HL-60 (cell line): ENCODE results near the gene GLI2.

Experiments
- DNase-seq, 2 experiments: peaks; one replicate each; pipeline ENCODE4 v3.0.0-alpha.2; 2010 to 2020; ENCODE audit warnings: low read depth in 1 of 2, low spot score in 1 of 2
- H3K27ac ChIP-seq: fragments of 250-450 bp; sonication (Bioruptor Pico); replicated peaks from 2 replicates; pipeline ENCODE4 v1.5.1; 2020; ENCODE audit warnings: mild to moderate bottlenecking, moderate library complexity
- H3K27me3 ChIP-seq: fragments of 250-450 bp; sonication (Bioruptor Pico); 2 replicates; pipeline ENCODE4 v1.5.1; 2021; ENCODE audit warnings: mild to moderate bottlenecking, moderate library complexity; ENCODE audit not compliant: insufficient read depth, poor library complexity, severe bottlenecking
- H3K4me3 ChIP-seq: replicated peaks from 2 replicates; pipeline ENCODE4 v1.5.1; 2011; ENCODE audit warnings: mild to moderate bottlenecking, control low read depth, low read length; ENCODE audit not compliant: insufficient read depth
- GABPA ChIP-seq: IDR thresholded peaks from 2 replicates; pipeline ENCODE4 v1.6.1; 2012; ENCODE audit warnings: low read depth
- POLR2AphosphoS5 ChIP-seq: IDR thresholded peaks from 2 replicates; pipeline ENCODE4 v1.6.1; 2012; ENCODE audit warnings: low read depth
- SPI1 ChIP-seq: IDR thresholded peaks from 2 replicates; pipeline ENCODE4 v1.6.1; 2012; ENCODE audit warnings: low read depth, mild to moderate bottlenecking, borderline replicate concordance
- TF ChIP-seq, protein P1 (sequence below): IDR thresholded peaks from one replicate; pipeline ENCODE4 v1.5.1; 2011; ENCODE audit warnings: low read length, control low read depth, inconsistent platforms; ENCODE audit not compliant: insufficient read depth
- TF ChIP-seq, protein P2 (sequence below): IDR thresholded peaks from 2 replicates; pipeline ENCODE4 v1.6.1; 2012; ENCODE audit warnings: low read depth; ENCODE audit not compliant: insufficient replicate concordance

GLI2 gene

DNA sequence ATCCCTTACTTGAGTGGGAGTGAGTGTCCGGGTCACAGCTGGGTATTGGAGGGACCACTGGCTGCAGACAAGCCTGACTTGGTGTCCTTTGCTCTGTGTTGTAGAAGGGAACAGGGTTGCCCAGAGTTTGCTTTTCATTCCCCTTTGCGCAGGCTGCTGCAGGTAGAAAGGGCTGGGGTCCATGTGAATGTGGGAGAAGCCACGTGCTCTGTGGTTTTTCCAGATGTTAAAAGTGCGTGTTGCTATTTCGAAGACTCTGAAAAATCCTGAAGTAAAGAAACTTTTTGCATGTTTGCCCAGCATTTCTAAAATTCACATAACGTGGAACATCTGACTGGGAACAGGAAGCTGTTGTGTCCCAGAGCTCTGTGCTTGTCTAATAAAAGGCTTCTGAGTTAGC is 28.8 kb downstream of the GLI2 start:
- TF ChIP-seq, protein P1, sequence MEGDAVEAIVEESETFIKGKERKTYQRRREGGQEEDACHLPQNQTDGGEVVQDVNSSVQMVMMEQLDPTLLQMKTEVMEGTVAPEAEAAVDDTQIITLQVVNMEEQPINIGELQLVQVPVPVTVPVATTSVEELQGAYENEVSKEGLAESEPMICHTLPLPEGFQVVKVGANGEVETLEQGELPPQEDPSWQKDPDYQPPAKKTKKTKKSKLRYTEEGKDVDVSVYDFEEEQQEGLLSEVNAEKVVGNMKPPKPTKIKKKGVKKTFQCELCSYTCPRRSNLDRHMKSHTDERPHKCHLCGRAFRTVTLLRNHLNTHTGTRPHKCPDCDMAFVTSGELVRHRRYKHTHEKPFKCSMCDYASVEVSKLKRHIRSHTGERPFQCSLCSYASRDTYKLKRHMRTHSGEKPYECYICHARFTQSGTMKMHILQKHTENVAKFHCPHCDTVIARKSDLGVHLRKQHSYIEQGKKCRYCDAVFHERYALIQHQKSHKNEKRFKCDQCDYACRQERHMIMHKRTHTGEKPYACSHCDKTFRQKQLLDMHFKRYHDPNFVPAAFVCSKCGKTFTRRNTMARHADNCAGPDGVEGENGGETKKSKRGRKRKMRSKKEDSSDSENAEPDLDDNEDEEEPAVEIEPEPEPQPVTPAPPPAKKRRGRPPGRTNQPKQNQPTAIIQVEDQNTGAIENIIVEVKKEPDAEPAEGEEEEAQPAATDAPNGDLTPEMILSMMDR = no peak
- TF ChIP-seq, protein P2, sequence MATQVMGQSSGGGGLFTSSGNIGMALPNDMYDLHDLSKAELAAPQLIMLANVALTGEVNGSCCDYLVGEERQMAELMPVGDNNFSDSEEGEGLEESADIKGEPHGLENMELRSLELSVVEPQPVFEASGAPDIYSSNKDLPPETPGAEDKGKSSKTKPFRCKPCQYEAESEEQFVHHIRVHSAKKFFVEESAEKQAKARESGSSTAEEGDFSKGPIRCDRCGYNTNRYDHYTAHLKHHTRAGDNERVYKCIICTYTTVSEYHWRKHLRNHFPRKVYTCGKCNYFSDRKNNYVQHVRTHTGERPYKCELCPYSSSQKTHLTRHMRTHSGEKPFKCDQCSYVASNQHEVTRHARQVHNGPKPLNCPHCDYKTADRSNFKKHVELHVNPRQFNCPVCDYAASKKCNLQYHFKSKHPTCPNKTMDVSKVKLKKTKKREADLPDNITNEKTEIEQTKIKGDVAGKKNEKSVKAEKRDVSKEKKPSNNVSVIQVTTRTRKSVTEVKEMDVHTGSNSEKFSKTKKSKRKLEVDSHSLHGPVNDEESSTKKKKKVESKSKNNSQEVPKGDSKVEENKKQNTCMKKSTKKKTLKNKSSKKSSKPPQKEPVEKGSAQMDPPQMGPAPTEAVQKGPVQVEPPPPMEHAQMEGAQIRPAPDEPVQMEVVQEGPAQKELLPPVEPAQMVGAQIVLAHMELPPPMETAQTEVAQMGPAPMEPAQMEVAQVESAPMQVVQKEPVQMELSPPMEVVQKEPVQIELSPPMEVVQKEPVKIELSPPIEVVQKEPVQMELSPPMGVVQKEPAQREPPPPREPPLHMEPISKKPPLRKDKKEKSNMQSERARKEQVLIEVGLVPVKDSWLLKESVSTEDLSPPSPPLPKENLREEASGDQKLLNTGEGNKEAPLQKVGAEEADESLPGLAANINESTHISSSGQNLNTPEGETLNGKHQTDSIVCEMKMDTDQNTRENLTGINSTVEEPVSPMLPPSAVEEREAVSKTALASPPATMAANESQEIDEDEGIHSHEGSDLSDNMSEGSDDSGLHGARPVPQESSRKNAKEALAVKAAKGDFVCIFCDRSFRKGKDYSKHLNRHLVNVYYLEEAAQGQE = no peak
- TF ChIP-seq POLR2AphosphoS5 (no peak), SPI1 (no peak), GABPA (no peak)
- H3K27me3 ChIP-seq = no peaks in the 10 kb centered on the region
- DNase-seq = no peak
- H3K27ac ChIP-seq = no peak overlapping the region
- H3K4me3 ChIP-seq = no peak overlapping the region

DNA sequence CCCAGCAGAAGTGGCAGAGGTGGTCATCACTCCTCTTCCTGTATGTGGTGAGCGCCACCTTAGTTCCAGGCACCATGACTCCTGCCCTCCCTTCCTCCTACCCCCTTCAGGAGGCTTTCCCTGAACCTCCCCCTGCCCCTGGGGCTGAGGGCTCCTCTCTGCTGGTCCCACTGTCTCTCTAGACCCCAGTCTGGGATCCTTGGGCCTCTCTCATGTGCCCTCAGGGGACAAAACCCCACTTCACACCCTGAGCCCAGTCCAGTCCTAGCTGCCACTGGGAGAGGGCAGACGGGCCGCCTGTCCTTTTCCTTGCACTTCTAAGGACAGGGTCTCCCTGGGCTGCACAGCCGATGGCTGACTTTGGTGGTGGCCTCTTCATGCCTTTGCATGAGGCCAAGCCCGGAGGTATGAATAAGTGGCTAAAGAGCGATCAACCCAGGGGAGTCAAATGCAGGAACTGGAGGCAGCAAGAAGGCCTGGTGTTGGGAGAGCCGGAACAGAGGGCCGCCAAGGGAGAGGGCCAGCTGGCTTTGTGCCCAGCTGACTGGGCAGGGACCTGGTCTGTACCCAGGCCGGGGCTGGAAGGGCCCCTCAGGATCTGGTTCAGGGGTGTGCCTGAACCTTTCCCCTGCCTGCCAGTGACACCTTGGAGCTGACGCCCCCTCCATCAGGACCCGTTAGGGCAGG is 29.5 kb downstream of the GLI2 start:
- Histone ChIP-seq H3K27ac (no peak overlapping the region), H3K4me3 (no peak overlapping the region), H3K27me3 (no peaks in the 10 kb centered on the region)
- DNase-seq = no peak
- TF ChIP-seq SPI1 = no peak
- no peak for TF ChIP-seq GABPA
- no peak for TF ChIP-seq POLR2AphosphoS5
- TF ChIP-seq, protein P2 = no peak
- TF ChIP-seq, protein P1 = no peak

- DNase-seq = no peak
- Histone ChIP-seq H3K27me3 (no peaks in the 10 kb centered on the region), H3K4me3 (no peak overlapping the region), H3K27ac (no peak overlapping the region)
- TF ChIP-seq, protein P2 = no peak
- TF ChIP-seq, protein P1 = no peak
- TF ChIP-seq GABPA = no peak
- TF ChIP-seq POLR2AphosphoS5 = no peak
- TF ChIP-seq SPI1 = no peak
Measured at GRCh38 chr2:120765678-120766469, 30.2 kb downstream of the GLI2 start.
